Peyer's patch (tissue), 4 donors: ENCODE results near the gene MTG2.

Experiments used
- POLR2A ChIP-seq, 2 donors: fragments of 450-650 bp; IDR thresholded peaks; one replicate each; pipeline ENCODE4 v1.5.1; 2017; ENCODE audit warnings: antibody characterized with exemption in 2 of 2, mild to moderate bottlenecking in 2 of 2, moderate library complexity in 2 of 2
- TF ChIP-seq, protein P1 (sequence below), 6 experiments: fragments of 450-650 bp in 4 of 6; fragments of 200-600 bp in 2 of 6; sonication (generic) in 1 of 6; IDR thresholded peaks; one replicate each; pipeline ENCODE4 v1.5.1; 2017 to 2019; ENCODE audit warnings: antibody characterized with exemption in 6 of 6, mild to moderate bottlenecking in 3 of 6, moderate library complexity in 1 of 6

DNA sequence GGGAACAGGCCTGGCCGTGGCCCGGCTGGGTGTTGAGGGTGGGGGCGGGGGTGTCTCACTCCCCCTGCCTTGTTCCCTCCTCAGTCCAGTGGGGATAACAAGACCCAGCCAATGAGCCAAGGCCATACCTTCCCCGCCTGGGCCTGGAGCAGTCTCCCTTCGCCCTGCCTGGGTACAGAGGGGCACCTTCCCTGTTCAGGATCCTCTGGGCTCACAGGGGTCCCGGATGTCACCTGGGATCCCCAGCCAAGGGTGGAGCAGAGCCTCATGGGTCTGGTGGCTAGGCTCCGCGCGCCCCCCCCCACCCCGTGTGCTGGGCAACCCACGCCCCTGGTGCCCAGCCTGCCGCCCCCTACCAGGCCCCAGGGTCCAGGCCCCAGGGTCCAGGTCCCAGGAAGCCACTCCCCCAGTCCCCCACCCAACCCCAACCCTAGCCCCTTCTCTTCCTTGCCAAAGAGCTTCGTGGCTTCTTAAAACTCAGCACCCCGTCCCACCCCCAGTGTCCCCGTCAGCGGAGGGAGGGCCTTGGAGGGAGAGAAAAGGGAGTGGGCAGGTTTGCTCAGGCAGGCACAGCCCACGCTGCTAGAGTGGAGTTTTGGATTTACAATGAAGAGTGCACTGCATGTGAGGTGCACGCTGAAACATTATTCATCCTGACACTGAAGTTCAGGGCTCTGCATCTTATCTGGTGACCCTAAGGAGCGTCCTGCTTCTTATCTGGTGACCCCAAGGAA is 25.4 kb downstream of the MTG2 start:
- TF ChIP-seq, protein P1, sequence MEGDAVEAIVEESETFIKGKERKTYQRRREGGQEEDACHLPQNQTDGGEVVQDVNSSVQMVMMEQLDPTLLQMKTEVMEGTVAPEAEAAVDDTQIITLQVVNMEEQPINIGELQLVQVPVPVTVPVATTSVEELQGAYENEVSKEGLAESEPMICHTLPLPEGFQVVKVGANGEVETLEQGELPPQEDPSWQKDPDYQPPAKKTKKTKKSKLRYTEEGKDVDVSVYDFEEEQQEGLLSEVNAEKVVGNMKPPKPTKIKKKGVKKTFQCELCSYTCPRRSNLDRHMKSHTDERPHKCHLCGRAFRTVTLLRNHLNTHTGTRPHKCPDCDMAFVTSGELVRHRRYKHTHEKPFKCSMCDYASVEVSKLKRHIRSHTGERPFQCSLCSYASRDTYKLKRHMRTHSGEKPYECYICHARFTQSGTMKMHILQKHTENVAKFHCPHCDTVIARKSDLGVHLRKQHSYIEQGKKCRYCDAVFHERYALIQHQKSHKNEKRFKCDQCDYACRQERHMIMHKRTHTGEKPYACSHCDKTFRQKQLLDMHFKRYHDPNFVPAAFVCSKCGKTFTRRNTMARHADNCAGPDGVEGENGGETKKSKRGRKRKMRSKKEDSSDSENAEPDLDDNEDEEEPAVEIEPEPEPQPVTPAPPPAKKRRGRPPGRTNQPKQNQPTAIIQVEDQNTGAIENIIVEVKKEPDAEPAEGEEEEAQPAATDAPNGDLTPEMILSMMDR (IDR thresholded peaks at IDR 0.05) = no peak
- TF ChIP-seq POLR2A (IDR thresholded peaks at IDR 0.05) = no peak
